T-helper 1 cell treated with Interleukin-12 subunit alpha and Interleukin-12 subunit beta and Interleukin-4 antibody, amounts not matched to agents 30 μg/mL and 1 μg/mL, for 36 hours (primary cell): ENCODE data around the gene LY6G6F.

Experiments used
- H3K27ac Mint-ChIP-seq: one replicate; pipeline ENCODE4 v1.8.0; 2021; ENCODE audit warnings: mild to moderate bottlenecking, mixed read lengths
- H3K27me3 Mint-ChIP-seq: one replicate; pipeline ENCODE4 v1.8.0; 2021; ENCODE audit warnings: low read depth, mixed read lengths
- H3K36me3 Mint-ChIP-seq: one replicate; pipeline ENCODE4 v1.8.0; 2021; ENCODE audit warnings: low read depth, mixed read lengths
- H3K4me1 Mint-ChIP-seq: one replicate; pipeline ENCODE4 v1.8.0; 2021; ENCODE audit warnings: low read depth, mixed read lengths
- H3K4me3 Mint-ChIP-seq: one replicate; pipeline ENCODE4 v1.8.0; 2021; ENCODE audit warnings: mild to moderate bottlenecking, moderate library complexity, mixed read lengths
- H3K9me3 Mint-ChIP-seq: one replicate; pipeline ENCODE4 v1.8.0; 2021; ENCODE audit warnings: mixed read lengths

The LY6G6F gene

GRCh38 chr6:31689249-31690110 lies 17.2 kb upstream of the LY6G6F start:
- Mint-ChIP-seq H3K27me3 (no peaks in the 10 kb centered on the region), H3K27ac (no peak overlapping the region), H3K4me1 (no peaks in the 10 kb centered on the region), H3K4me3 (no peak overlapping the region), H3K36me3 (peaks cover 38% of the 10 kb centered on the region), H3K9me3 (no peaks in the 10 kb centered on the region)

GRCh38 chr6:31690231-31691077 lies 16.2 kb upstream of the LY6G6F start:
- H3K9me3 Mint-ChIP-seq, result no peaks in the 10 kb centered on the region

GRCh38 chr6:31691078-31691463 lies 15.6 kb upstream of the LY6G6F start:
- no peak overlapping the region for H3K4me3 Mint-ChIP-seq
- no peaks in the 10 kb centered on the region for H3K27me3 Mint-ChIP-seq
- H3K9me3 Mint-ChIP-seq, result no peaks in the 10 kb centered on the region
- no peak overlapping the region for H3K27ac Mint-ChIP-seq
- H3K36me3 Mint-ChIP-seq, result peaks cover 36% of the 10 kb centered on the region
- no peaks in the 10 kb centered on the region for H3K4me1 Mint-ChIP-seq

More at GRCh38 chr6:31690231-31691077, 16.2 kb upstream of the LY6G6F start:
- H3K27me3 Mint-ChIP-seq, result no peaks in the 10 kb centered on the region
- no peak overlapping the region for H3K27ac Mint-ChIP-seq
- H3K36me3 Mint-ChIP-seq, result peaks cover 38% of the 10 kb centered on the region
- no peak overlapping the region for H3K4me3 Mint-ChIP-seq
- no peaks in the 10 kb centered on the region for H3K4me1 Mint-ChIP-seq

- H3K27ac Mint-ChIP-seq, result no peak overlapping the region
- H3K4me3 Mint-ChIP-seq, result no peak overlapping the region
- H3K4me1 Mint-ChIP-seq, result no peaks in the 10 kb centered on the region
- H3K27me3 Mint-ChIP-seq, result no peaks in the 10 kb centered on the region
- no peaks in the 10 kb centered on the region for H3K9me3 Mint-ChIP-seq
- H3K36me3 Mint-ChIP-seq, result peaks cover 34% of the 10 kb centered on the region
Observed at GRCh38 chr6:31691564-31692108, 15.0 kb upstream of the LY6G6F start.

- no peaks in the 10 kb centered on the region for H3K9me3 Mint-ChIP-seq
- H3K4me3 Mint-ChIP-seq, result no peak overlapping the region
- peaks cover 3% of the 10 kb centered on the region for H3K4me1 Mint-ChIP-seq
- no peak overlapping the region for H3K27ac Mint-ChIP-seq
- no peaks in the 10 kb centered on the region for H3K27me3 Mint-ChIP-seq
- H3K36me3 Mint-ChIP-seq, result peaks cover 36% of the 10 kb centered on the region
Observed at GRCh38 chr6:31692353-31692752, 14.3 kb upstream of the LY6G6F start.

GRCh38 chr6:31692886-31693285 lies 13.8 kb upstream of the LY6G6F start:
- Mint-ChIP-seq H3K9me3 (no peaks in the 10 kb centered on the region), H3K27ac (no peak overlapping the region), H3K27me3 (no peaks in the 10 kb centered on the region), H3K4me3 (no peak overlapping the region), H3K36me3 (peaks cover 36% of the 10 kb centered on the region), H3K4me1 (peaks cover 8% of the 10 kb centered on the region)

GRCh38 chr6:31693535-31693934 lies 13.1 kb upstream of the LY6G6F start:
- peaks cover 10% of the 10 kb centered on the region for H3K4me1 Mint-ChIP-seq

GRCh38 chr6:31697555-31697954 lies 9.1 kb upstream of the LY6G6F start:
- H3K27ac Mint-ChIP-seq, result peak overlapping the region; percentile 37
- H3K4me3 Mint-ChIP-seq, result no peak overlapping the region
- peaks cover 21% of the 10 kb centered on the region for H3K4me1 Mint-ChIP-seq
- no peaks in the 10 kb centered on the region for H3K9me3 Mint-ChIP-seq
- H3K27me3 Mint-ChIP-seq, result no peaks in the 10 kb centered on the region
- peaks cover 19% of the 10 kb centered on the region for H3K36me3 Mint-ChIP-seq

More at GRCh38 chr6:31693535-31693934, 13.1 kb upstream of the LY6G6F start:
- no peaks in the 10 kb centered on the region for H3K9me3 Mint-ChIP-seq
- H3K27me3 Mint-ChIP-seq, result no peaks in the 10 kb centered on the region
- no peak overlapping the region for H3K4me3 Mint-ChIP-seq
- no peak overlapping the region for H3K27ac Mint-ChIP-seq
- peaks cover 35% of the 10 kb centered on the region for H3K36me3 Mint-ChIP-seq

GRCh38 chr6:31700740-31701401 lies 5.8 kb upstream of the LY6G6F start:
- Mint-ChIP-seq H3K27ac (no peak overlapping the region), H3K4me3 (peak overlapping the region; percentile 25), H3K9me3 (no peaks in the 10 kb centered on the region), H3K4me1 (peaks cover 24% of the 10 kb centered on the region), H3K36me3 (peaks cover 14% of the 10 kb centered on the region), H3K27me3 (no peaks in the 10 kb centered on the region)

GRCh38 chr6:31701666-31702404 lies 4.8 kb upstream of the LY6G6F start:
- peak overlapping the region; percentile 95 for H3K27ac Mint-ChIP-seq
- H3K4me3 Mint-ChIP-seq, result peak overlapping the region; percentile 93
- H3K4me1 Mint-ChIP-seq, result peaks cover 24% of the 10 kb centered on the region
- H3K36me3 Mint-ChIP-seq, result peaks cover 11% of the 10 kb centered on the region
- H3K27me3 Mint-ChIP-seq, result no peaks in the 10 kb centered on the region
- no peaks in the 10 kb centered on the region for H3K9me3 Mint-ChIP-seq

- Mint-ChIP-seq H3K36me3 (peaks cover 7% of the 10 kb centered on the region), H3K4me1 (peaks cover 21% of the 10 kb centered on the region), H3K27ac (peak overlapping the region; percentile 95), H3K27me3 (no peaks in the 10 kb centered on the region), H3K9me3 (no peaks in the 10 kb centered on the region), H3K4me3 (peak overlapping the region; percentile 93)
Observed at GRCh38 chr6:31702405-31702818, 4.3 kb upstream of the LY6G6F start.

- Mint-ChIP-seq H3K9me3 (no peaks in the 10 kb centered on the region), H3K4me3 (peak within 1 kb of the TSS; percentile 93), H3K27me3 (no peaks in the 10 kb centered on the region), H3K4me1 (peaks cover 15% of the 10 kb centered on the region), H3K27ac (peak within 1 kb of the TSS; percentile 95), H3K36me3 (peaks cover under 1% of the 10 kb centered on the region)
Observed at GRCh38 chr6:31702819-31703716, 3.6 kb upstream of the LY6G6F start, which contains the start of gene ABHD16A. Gene ABHD16A, minus strand, starts transcription at chr6:31703324. Its CDS starts 43 bp downstream, at chr6:31703281.

- no peak overlapping the region for H3K4me3 Mint-ChIP-seq
- no peaks in the 10 kb centered on the region for H3K36me3 Mint-ChIP-seq
- H3K9me3 Mint-ChIP-seq, result no peaks in the 10 kb centered on the region
- H3K27ac Mint-ChIP-seq, result no peak overlapping the region
- H3K4me1 Mint-ChIP-seq, result peaks cover 17% of the 10 kb centered on the region
- no peaks in the 10 kb centered on the region for H3K27me3 Mint-ChIP-seq
Observed at GRCh38 chr6:31705931-31706330, 735 bp upstream of the LY6G6F start.
